CD14-positive monocyte (primary cell): Measurements from ENCODE around the gene RAB6B. TPM values are rescaled to one million over a fixed set of nuclear protein-coding genes. Genes with fewer than 3 reads are reported as not detected.

Experiments used
- DNase-seq, 3 donors: peaks; one replicate each; pipeline ENCODE4 v3.0.0-alpha.2; 2011 to 2022
- H2AFZ ChIP-seq: 2 replicates; pipeline ENCODE4 v1.6.0; 2012; ENCODE audit warnings: mild to moderate bottlenecking, low read depth, low read length, inconsistent platforms; ENCODE audit not compliant: insufficient read depth, poor library complexity, severe bottlenecking
- H3K27ac ChIP-seq, 2 donors: 1 replicate in 1 of 2; 2 replicates in 1 of 2; pipeline ENCODE4 v1.5.1; 2012 to 2013; ENCODE audit warnings: low read length in 2 of 2, control low read depth in 1 of 2, inconsistent platforms in 1 of 2, low read depth in 1 of 2, mild to moderate bottlenecking in 1 of 2
- H3K27me3 ChIP-seq, 2 donors: one replicate each; pipeline versions ENCODE4 v1.6.0 to v1.6.1; 2011 to 2013; ENCODE audit warnings: low read length in 2 of 2; ENCODE audit not compliant: control insufficient read depth in 2 of 2, insufficient read depth in 2 of 2
- H3K36me3 ChIP-seq, 2 donors: replicated peaks in 1 of 2; 1 replicate in 1 of 2; 2 replicates in 1 of 2; pipeline versions ENCODE4 v1.5.1 to v1.6.1; 2012 to 2013; ENCODE audit warnings: low read length in 2 of 2, control low read depth in 1 of 2, inconsistent platforms in 1 of 2, mild to moderate bottlenecking in 1 of 2; ENCODE audit not compliant: insufficient read depth in 2 of 2, control insufficient read depth in 1 of 2
- H3K4me1 ChIP-seq, 2 donors: 1 replicate in 1 of 2; 2 replicates in 1 of 2; pipeline versions ENCODE4 v1.5.1 to v1.6.1; 2012 to 2013; ENCODE audit warnings: low read length in 2 of 2, control low read depth in 1 of 2, inconsistent platforms in 1 of 2, mild to moderate bottlenecking in 1 of 2, moderate library complexity in 1 of 2; ENCODE audit not compliant: insufficient read depth in 2 of 2, control insufficient read depth in 1 of 2
- H3K4me2 ChIP-seq: replicated peaks from 2 replicates; pipeline ENCODE3; 2012; ENCODE audit warnings: low read length, moderate library complexity, mild to moderate bottlenecking; ENCODE audit not compliant: poor library complexity, severe bottlenecking; ENCODE audit errors: extremely low read depth
- H3K4me3 ChIP-seq, 3 experiments: fragments of 200-600 bp in 1 of 3; sonication (generic) in 1 of 3; replicated peaks in 1 of 3; 1 replicate in 2 of 3; 2 replicates in 1 of 3; pipeline ENCODE4 v1.5.1; 2011 to 2013; ENCODE audit warnings: low read length in 3 of 3, mild to moderate bottlenecking in 3 of 3, control low read depth in 2 of 3, low read depth in 2 of 3, inconsistent platforms in 1 of 3, moderate library complexity in 1 of 3
- H3K79me2 ChIP-seq: 2 replicates; pipeline ENCODE4 v1.6.0; 2012; ENCODE audit warnings: mild to moderate bottlenecking, control low read depth, inconsistent platforms, low read length, moderate library complexity; ENCODE audit not compliant: insufficient read depth
- H3K9ac ChIP-seq: 2 replicates; pipeline ENCODE4 v1.6.0; 2017; ENCODE audit warnings: low read length, mild to moderate bottlenecking; ENCODE audit not compliant: insufficient read depth, poor library complexity, severe bottlenecking
- H3K9me3 ChIP-seq, 2 donors: replicated peaks in 1 of 2; 1 replicate in 1 of 2; 2 replicates in 1 of 2; pipeline versions ENCODE4 v1.5.1 to v1.6.1; 2012 to 2013; ENCODE audit warnings: low read length in 2 of 2, control low read depth in 1 of 2; ENCODE audit not compliant: control insufficient read depth in 1 of 2, insufficient read depth in 1 of 2
- H4K20me1 ChIP-seq: 2 replicates; pipeline ENCODE4 v1.6.0; 2012; ENCODE audit warnings: mild to moderate bottlenecking, low read length, control low read depth, moderate library complexity; ENCODE audit not compliant: insufficient read depth
- H3K27ac Mint-ChIP-seq, 7 donors: one replicate each; pipeline ENCODE4 v1.8.0; 2020; ENCODE audit warnings: mild to moderate bottlenecking in 7 of 7, mixed read lengths in 7 of 7, moderate library complexity in 6 of 7, inconsistent platforms in 2 of 7
- H3K27me3 Mint-ChIP-seq, 3 donors: one replicate each; pipeline ENCODE4 v1.8.0; 2021 to 2022; ENCODE audit warnings: low read depth in 3 of 3, mild to moderate bottlenecking in 3 of 3, mixed read lengths in 3 of 3, moderate library complexity in 3 of 3, inconsistent platforms in 1 of 3
- H3K36me3 Mint-ChIP-seq, 2 donors: one replicate each; pipeline ENCODE4 v1.8.0; 2020; ENCODE audit warnings: mixed read lengths in 2 of 2, inconsistent platforms in 1 of 2, mild to moderate bottlenecking in 1 of 2
- H3K4me1 Mint-ChIP-seq: one replicate; pipeline ENCODE4 v1.8.0; 2020; ENCODE audit warnings: mild to moderate bottlenecking, mixed read lengths
- H3K4me3 Mint-ChIP-seq, 2 donors: one replicate each; pipeline ENCODE4 v1.8.0; 2020; ENCODE audit warnings: mild to moderate bottlenecking in 2 of 2, mixed read lengths in 2 of 2, moderate library complexity in 1 of 2
- H3K9me3 Mint-ChIP-seq, 7 donors: one replicate each; pipeline ENCODE4 v1.8.0; 2020 to 2022; ENCODE audit warnings: mixed read lengths in 7 of 7, mild to moderate bottlenecking in 6 of 7, moderate library complexity in 6 of 7, inconsistent platforms in 2 of 7
- WGBS: methylation state at CpG from one replicate; pipeline ENCODE4 v1.1.5; 2013; ENCODE audit warnings: missing lambda C conversion rate; ENCODE audit not compliant: insufficient coverage; 5-methylcytosine and 5-hydroxymethylcytosine counted together
- intact Hi-C, 2 donors: fragments of 100-400 bp; cut with micrococcal nuclease; formaldehyde crosslinking; loops; one replicate each; pipeline versions ENCODE4 v1.15.0 to v1.15.1; 2023
- polyA plus RNA-seq, 3 donors: library from polyadenylated mRNA; depleted of rRNA in 1 of 3; unstranded in 2 of 3; stranded (reverse) in 1 of 3; fragments of 300-500 nt in 2 of 3; fragments of >200 nt in 1 of 3; fragmentation: Illumina TruSeq in 2 of 3; gene quantifications; 1 replicate in 2 of 3; 2 replicates in 1 of 3; pipeline ENCODE4 v1.2.3, GENCODE V29; 2012 to 2021
- TF ChIP-seq, protein P1 (sequence below): fragments of 200-600 bp; IDR thresholded peaks from one replicate; pipeline ENCODE4 v1.8.0; 2022; ENCODE audit warnings: antibody characterized with exemption, mild to moderate bottlenecking

Gene RAB6B
- polyA plus RNA-seq, 3 donors, result 0.46 TPM; not detected in 2

DNA sequence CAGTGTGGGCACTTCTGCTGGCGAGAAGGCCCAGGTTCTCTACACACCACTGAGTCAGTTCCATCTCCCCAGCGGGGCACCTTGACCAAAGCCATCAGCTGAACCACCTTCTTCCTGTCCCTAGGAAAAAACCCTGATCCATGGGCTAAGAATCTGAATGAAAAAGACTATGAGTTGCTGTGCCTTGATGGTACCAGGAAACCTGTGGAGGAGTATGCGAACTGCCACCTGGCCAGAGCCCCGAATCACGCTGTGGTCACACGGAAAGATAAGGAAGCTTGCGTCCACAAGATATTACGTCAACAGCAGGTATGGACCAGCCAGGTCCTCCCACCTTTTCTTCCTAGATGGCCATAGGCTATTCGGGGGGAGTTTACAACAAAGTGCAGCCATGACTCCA is 120.4 kb downstream of the RAB6B start:
- H3K36me3 Mint-ChIP-seq, result no peaks in the 10 kb centered on the region
- Histone ChIP-seq H3K4me1 (no peaks in the 10 kb centered on the region), H3K4me2 (no peak overlapping the region), H4K20me1 (no peaks in the 10 kb centered on the region), H3K9ac (no peak overlapping the region), H2AFZ (no peak overlapping the region), H3K9me3 (peaks cover 0 to 2% of the 10 kb centered on the region in 2 donors), H3K27ac (no peak overlapping the region), H3K4me3 (no peak overlapping the region), H3K79me2 (no peaks in the 10 kb centered on the region), H3K36me3 (no peaks in the 10 kb centered on the region), H3K27me3 (no peaks in the 10 kb centered on the region)
- H3K27me3 Mint-ChIP-seq, result peaks cover 3 to 10% (median 4%) of the 10 kb centered on the region in 3 donors
- peaks cover 0 to 5% (median 0%) of the 10 kb centered on the region in 7 donors for H3K9me3 Mint-ChIP-seq
- TF ChIP-seq, protein P1, sequence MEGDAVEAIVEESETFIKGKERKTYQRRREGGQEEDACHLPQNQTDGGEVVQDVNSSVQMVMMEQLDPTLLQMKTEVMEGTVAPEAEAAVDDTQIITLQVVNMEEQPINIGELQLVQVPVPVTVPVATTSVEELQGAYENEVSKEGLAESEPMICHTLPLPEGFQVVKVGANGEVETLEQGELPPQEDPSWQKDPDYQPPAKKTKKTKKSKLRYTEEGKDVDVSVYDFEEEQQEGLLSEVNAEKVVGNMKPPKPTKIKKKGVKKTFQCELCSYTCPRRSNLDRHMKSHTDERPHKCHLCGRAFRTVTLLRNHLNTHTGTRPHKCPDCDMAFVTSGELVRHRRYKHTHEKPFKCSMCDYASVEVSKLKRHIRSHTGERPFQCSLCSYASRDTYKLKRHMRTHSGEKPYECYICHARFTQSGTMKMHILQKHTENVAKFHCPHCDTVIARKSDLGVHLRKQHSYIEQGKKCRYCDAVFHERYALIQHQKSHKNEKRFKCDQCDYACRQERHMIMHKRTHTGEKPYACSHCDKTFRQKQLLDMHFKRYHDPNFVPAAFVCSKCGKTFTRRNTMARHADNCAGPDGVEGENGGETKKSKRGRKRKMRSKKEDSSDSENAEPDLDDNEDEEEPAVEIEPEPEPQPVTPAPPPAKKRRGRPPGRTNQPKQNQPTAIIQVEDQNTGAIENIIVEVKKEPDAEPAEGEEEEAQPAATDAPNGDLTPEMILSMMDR, result no peak
- no peak overlapping the region for H3K4me3 Mint-ChIP-seq
- no peak for DNase-seq
- no peak overlapping the region for H3K27ac Mint-ChIP-seq
- H3K4me1 Mint-ChIP-seq, result no peaks in the 10 kb centered on the region
- intact Hi-C loops, result no loop called here
- 98% methylated on average over 9 of the region's 9 CpGs for WGBS

Other genes starting within 250 kb of the RAB6B start
- 10 to 100 TPM in 1 of 3 donors, 1 to 10 TPM in 2; 4.9 to 24.3 (median 7.0) TPM for gene TOPBP1, start 233.9 kb downstream of the RAB6B start, polyA plus RNA-seq
- under 1 TPM in 1 of 3 donors, not detected in 2; 0.73 TPM for gene TF, start 149.5 kb downstream of the RAB6B start, polyA plus RNA-seq
- gene SRPRB, start 90.1 kb downstream of the RAB6B start, polyA plus RNA-seq, result 10 to 100 TPM in 2 of 3 donors, 1 to 10 TPM in 1; 6.1 to 30.6 (median 29.9) TPM
- gene SLCO2A1, start 134.0 kb upstream of the RAB6B start, polyA plus RNA-seq, result under 1 TPM in 1 of 3 donors, not detected in 2; 0.12 TPM